HG02884 (cell line): ENCODE measurements around the gene RPS4Y2.

Experiments
- ATAC-seq: cut with Tn5 transposase; IDR thresholded peaks from one replicate; pipeline ENCODE4 v1.9.1; 2021; ENCODE audit warnings: mild to moderate bottlenecking, moderate library complexity; ENCODE audit not compliant: unreplicated experiment

The RPS4Y2 gene

DNA sequence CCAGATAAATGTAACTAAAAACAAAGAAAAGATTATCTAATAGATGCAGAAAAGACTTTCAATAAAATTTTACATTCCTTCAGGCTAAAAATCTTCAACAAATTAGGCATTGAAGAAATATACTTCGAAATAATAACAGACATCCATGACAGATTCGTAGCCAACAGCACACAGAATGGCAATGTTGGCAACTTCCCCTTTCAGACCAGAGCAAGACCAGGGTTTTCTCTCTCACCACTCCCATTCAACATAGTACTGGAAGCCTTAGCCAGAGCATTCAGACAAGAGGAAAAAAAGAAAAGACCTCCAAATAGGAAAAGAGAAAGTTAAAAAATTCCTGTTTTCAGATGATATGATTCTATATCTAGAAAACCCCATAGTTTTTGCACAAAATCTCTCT is 61.2 kb downstream of the RPS4Y2 start:
- ATAC-seq = no peak
